ENCODE results near the gene CDK14. TPM values are rescaled to one million over a fixed set of nuclear protein-coding genes. Genes with fewer than 3 reads are reported as not detected.

Gene CDK14
- polyA plus RNA-seq, 1 donor from 2014 or later, result 25.1 TPM

- Histone ChIP-seq H3K79me2 (replicated peaks; ENCODE audit: insufficient read depth, low read length) (no peaks in the 10 kb centered on the region), H3K9me2 (ENCODE audit: insufficient read depth, low read length) (no peaks in the 10 kb centered on the region), H4K20me1 (ENCODE audit: insufficient read depth) (no peaks in the 10 kb centered on the region), H3K9me3 (ENCODE audit: low read length) (no peaks in the 10 kb centered on the region), H3K27me3 (ENCODE audit: insufficient read depth, low read depth, low read length) (no peaks in the 10 kb centered on the region), H2AFZ (ENCODE audit: low read depth, low read length) (no peak overlapping the region), H3K36me3 (ENCODE audit: insufficient read depth, low read length) (no peaks in the 10 kb centered on the region), H3K27ac (ENCODE audit: low read length) (no peak overlapping the region), H3K9ac (ENCODE audit: low read length) (no peak overlapping the region), H3K4me2 (ENCODE audit: low read length) (no peak overlapping the region), H3F3A (ENCODE audit: insufficient read depth, low read length, poor library complexity, severe bottlenecking) (no peaks in the 10 kb centered on the region), H3K4me3 (ENCODE audit: low read length) (no peak overlapping the region)
- TF ChIP-seq SMC3 (conservative IDR thresholded peaks at IDR 0.05; ENCODE audit: poor library complexity), result no peak
- TF ChIP-seq RAD21 (conservative IDR thresholded peaks at IDR 0.05), result no peak
- TF ChIP-seq MXI1 (conservative IDR thresholded peaks at IDR 0.05; ENCODE audit: poor library complexity, severe bottlenecking), result no peak
- TF ChIP-seq REST (IDR thresholded peaks at IDR 0.05; ENCODE audit: borderline replicate concordance), result no peak
- TF ChIP-seq EP300 (conservative IDR thresholded peaks at IDR 0.05; ENCODE audit: poor library complexity, severe bottlenecking), result no peak
- TF ChIP-seq TAF1 (IDR thresholded peaks at IDR 0.05; ENCODE audit: low read depth), result no peak
- TF ChIP-seq POLR2AphosphoS5 (IDR thresholded peaks at IDR 0.05), result no peak
- TF ChIP-seq, protein P1, sequence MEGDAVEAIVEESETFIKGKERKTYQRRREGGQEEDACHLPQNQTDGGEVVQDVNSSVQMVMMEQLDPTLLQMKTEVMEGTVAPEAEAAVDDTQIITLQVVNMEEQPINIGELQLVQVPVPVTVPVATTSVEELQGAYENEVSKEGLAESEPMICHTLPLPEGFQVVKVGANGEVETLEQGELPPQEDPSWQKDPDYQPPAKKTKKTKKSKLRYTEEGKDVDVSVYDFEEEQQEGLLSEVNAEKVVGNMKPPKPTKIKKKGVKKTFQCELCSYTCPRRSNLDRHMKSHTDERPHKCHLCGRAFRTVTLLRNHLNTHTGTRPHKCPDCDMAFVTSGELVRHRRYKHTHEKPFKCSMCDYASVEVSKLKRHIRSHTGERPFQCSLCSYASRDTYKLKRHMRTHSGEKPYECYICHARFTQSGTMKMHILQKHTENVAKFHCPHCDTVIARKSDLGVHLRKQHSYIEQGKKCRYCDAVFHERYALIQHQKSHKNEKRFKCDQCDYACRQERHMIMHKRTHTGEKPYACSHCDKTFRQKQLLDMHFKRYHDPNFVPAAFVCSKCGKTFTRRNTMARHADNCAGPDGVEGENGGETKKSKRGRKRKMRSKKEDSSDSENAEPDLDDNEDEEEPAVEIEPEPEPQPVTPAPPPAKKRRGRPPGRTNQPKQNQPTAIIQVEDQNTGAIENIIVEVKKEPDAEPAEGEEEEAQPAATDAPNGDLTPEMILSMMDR (IDR thresholded peaks at IDR 0.05; ENCODE audit: poor library complexity, severe bottlenecking), result no peak
- TF ChIP-seq EZH2 (IDR thresholded peaks at IDR 0.05; ENCODE audit: borderline replicate concordance, insufficient read depth, low read length, poor library complexity, severe bottlenecking), result no peak
These were observed 221.0 kb downstream of the CDK14 start for GRCh38 chr7:90817151-90817550.

DNA sequence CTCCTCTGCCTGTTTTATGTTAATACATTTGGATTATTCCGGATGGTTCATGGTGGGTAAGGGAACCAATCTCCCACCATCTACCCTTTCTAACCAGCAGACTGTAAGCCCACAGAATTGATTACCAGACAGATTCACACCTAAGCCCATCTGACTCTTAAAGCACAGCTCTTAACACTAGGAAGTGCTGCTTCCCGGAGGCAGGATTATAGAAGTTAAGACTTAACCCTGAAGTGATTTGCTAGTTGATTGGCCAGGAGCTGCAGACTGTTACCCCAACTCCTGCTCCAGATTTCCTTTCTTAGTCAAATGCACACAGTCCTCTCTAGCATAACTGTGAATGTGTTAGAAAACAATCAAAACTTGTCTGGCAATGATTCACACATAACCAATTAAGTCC lies 221.7 kb downstream of the CDK14 start:
- Histone ChIP-seq H3K9ac (ENCODE audit: low read length) (no peak overlapping the region), H3K27me3 (ENCODE audit: insufficient read depth, low read depth, low read length) (no peaks in the 10 kb centered on the region), H3K79me2 (replicated peaks; ENCODE audit: insufficient read depth, low read length) (no peaks in the 10 kb centered on the region), H2AFZ (ENCODE audit: low read depth, low read length) (no peak overlapping the region), H4K20me1 (ENCODE audit: insufficient read depth) (no peaks in the 10 kb centered on the region), H3K4me3 (ENCODE audit: low read length) (no peak overlapping the region), H3K36me3 (ENCODE audit: insufficient read depth, low read length) (no peaks in the 10 kb centered on the region), H3K27ac (ENCODE audit: low read length) (no peak overlapping the region), H3K9me3 (ENCODE audit: low read length) (no peaks in the 10 kb centered on the region), H3K9me2 (ENCODE audit: insufficient read depth, low read length) (no peaks in the 10 kb centered on the region), H3F3A (ENCODE audit: insufficient read depth, low read length, poor library complexity, severe bottlenecking) (no peaks in the 10 kb centered on the region), H3K4me2 (ENCODE audit: low read length) (no peak overlapping the region)
- TF ChIP-seq, protein P1 (IDR thresholded peaks at IDR 0.05; ENCODE audit: poor library complexity, severe bottlenecking), result no peak
- no peak for TF ChIP-seq SMC3 (conservative IDR thresholded peaks at IDR 0.05; ENCODE audit: poor library complexity)
- no peak for TF ChIP-seq TAF1 (IDR thresholded peaks at IDR 0.05; ENCODE audit: low read depth)
- TF ChIP-seq RAD21 (conservative IDR thresholded peaks at IDR 0.05), result no peak
- no peak for TF ChIP-seq REST (IDR thresholded peaks at IDR 0.05; ENCODE audit: borderline replicate concordance)
- no peak for TF ChIP-seq POLR2AphosphoS5 (IDR thresholded peaks at IDR 0.05)
- TF ChIP-seq EP300 (conservative IDR thresholded peaks at IDR 0.05; ENCODE audit: poor library complexity, severe bottlenecking), result no peak
- no peak for TF ChIP-seq MXI1 (conservative IDR thresholded peaks at IDR 0.05; ENCODE audit: poor library complexity, severe bottlenecking)
- TF ChIP-seq EZH2 (IDR thresholded peaks at IDR 0.05; ENCODE audit: borderline replicate concordance, insufficient read depth, low read length, poor library complexity, severe bottlenecking), result no peak
